ENCODE results near the gene UBE2U.
"Not testable (repeated sequence)": the region's sequence is repeated elsewhere in the genome, so short reads cannot be mapped to it uniquely, and the experiment has no call there.

UBE2U gene

DNA sequence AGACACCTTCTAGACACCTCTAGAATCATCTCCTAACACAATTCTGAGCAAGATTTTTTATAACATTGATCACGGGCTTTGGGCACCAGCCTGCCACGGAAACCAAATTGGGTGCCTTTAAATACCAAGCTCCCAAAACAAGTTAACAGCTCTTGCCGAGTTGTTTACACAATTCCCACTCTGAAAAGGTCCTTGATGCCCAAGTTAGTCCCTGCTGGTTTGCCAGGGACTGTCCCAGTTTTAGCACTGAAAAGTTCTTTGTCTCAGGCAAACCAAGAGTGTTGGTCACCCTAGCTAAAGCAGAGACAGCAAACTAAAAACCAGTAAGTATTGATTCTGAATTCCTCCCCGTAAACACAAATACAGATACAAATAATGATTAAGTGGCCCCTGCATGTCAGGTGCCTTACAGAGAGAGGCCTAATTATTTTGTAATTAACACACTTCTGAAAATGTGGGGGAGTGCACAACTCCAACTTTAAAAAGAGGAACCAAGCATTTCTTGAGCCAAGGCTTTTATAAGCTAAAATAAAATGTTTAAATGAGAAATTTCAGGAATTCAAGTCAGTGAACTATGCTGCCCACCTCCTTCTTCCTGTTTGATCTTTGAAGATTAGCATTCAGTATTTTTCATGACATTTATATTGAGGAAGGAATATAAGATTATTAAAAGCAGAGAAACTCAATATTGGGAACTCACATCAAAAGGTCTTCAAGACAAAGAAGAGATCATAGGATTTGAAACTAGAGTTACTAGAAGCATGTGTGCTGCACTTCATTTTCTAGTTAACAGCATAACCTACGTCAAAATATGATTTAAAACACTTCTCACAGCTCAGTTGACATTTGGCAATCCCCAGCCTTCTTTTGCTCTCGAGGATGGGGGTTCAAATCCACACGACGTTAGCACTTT, 9.0 kb upstream of the UBE2U start:
- no peak for DNase-seq (ENCODE audit: low spot score)

DNA sequence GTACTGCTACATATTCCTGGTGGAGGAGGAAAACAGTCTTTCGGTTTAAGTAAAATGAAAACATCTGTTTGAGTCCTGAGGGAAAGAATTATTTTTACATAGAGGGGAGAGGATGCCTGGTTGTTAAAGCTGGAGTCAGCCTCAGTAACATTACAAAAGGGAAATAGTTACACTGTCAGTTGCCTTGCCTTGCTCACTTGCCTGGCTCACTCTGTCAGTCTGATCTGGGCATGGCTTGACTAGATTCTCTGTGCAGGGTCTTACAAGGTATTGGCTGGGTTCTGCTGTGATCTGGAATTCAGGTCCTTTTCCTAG, 8.4 kb upstream of the UBE2U start:
- no peak for DNase-seq (ENCODE audit: low spot score)

- no peak for DNase-seq (ENCODE audit: low spot score)
Observed at GRCh38 chr1:64196074-64196870, 7.2 kb upstream of the UBE2U start.

DNA sequence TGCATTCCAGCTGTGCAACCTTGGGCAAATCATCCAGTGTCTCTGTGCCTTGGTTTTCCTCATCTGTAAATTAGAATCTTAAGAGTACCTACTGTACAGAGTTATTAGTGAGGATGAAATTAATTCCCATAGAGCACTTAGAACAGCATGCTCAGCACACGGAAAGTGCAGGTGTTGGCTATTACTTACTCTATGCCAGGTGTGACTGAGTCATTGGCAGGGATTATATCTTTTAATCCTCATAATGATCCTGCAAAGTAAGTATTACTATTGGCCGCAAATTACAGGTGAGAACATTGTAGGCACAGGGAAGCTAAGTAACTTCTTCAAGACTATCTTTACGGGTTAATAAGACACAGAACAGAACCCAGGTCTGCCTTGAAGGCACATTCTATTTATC, 6.3 kb upstream of the UBE2U start:
- no peak for DNase-seq (ENCODE audit: low spot score)

DNA sequence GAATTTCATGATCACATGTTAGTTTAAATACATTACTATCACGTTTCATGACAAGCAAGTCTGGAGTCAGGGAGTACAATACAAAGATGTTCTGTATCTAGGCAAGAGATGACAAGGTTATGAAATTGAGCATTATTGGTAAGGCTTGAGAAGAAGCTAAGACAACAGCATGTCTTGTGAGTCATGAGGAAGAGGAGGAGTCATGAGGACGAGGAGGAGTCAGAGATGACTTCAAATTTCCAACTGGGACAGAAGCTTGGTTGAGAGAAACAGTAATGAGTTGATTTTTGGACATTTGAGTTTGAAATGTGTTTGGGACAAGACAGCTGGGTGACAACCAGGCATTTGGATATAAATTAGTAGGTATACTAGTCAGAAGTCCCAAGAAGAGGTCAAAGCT, 4.3 kb upstream of the UBE2U start:
- no peak for DNase-seq (ENCODE audit: low spot score)

DNA sequence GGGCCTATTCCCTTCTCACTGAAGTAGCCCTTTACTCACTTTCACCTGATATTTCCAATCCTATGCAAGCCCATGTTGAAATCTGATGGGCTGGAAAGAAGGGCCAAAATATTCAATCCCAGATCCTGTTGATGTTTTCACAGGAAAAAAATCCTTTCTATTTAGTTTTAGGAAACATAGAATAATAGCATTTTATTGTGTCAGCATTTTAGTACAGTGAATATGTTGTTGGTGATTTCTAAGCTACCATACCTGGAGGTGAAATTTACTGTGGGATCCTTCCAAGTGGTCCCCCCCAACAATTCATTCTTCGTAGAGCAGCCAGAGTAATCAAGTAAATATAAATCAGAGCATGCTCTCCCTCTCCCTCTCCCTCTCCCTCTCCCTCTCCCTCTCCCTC, 3.4 kb upstream of the UBE2U start:
- DNase-seq (ENCODE audit: low spot score) = no peak

DNA sequence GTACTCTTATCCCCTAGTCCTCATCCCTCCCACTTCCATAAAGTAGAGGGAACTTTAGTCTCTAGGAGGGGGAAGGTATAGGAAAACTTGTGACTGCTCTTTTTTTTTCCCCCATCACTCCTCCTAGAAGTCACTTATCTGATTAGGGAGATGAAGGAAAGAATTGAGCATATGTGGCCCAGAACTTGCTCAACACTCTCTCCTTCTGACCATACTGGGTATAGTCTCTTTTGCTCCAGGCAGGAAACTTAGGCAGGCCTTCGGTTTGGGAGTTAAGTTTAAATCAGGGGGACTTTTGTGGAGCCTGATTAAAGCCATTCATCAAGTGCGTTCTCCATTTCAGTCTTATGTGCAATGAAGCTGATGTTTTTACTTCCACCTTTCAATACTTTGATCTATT, 5.8 kb downstream of the UBE2U start:
- DNase-seq (ENCODE audit: low spot score) = no peak

GRCh38 chr1:64212031-64212430, 8.6 kb downstream of the UBE2U start:
- peak; percentile 64 for DNase-seq (ENCODE audit: low spot score)

GRCh38 chr1:64215576-64215975, 12.2 kb downstream of the UBE2U start:
- no peak for DNase-seq (ENCODE audit: low spot score)

- no peak for DNase-seq (ENCODE audit: low spot score)
Observed at GRCh38 chr1:64220241-64220640, 16.8 kb downstream of the UBE2U start.

DNA sequence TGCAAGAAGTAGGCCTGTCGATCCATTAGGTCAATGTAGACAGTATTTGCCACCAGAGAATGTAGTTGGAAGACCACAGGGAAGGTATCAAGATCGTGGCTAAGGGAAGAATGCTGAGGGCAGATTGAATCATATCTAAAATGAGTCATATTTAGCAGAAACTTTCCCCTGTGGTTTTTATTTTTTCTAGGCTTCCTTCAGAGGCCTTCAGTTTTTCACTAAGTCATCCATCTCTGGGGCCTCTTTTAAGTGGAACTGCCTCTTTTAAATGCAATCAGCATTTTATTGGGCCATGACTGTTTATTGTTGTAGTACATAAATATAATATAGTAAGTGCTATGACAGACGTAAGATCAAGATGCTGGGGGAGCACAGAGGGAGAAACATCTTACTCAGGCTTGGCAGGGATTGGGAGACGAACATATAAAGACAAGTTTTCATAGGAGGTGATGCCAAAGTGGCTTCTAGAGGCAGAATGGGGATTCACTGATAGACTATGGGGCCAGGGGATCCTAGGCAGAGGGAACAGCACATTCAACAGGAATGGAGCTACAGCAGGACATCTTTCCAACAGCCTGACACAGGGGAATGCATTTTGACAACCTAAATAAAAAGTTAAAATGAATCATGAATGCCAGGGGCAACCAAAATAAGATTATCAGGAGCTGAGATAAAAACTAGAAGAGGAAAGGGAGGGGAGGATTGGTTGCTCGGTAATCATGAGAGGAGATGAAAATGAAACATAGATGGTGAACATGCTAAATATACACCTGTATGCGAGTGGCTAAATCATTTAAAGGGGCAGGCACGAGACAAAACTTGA, 20.1 kb downstream of the UBE2U start:
- DNase-seq (ENCODE audit: low spot score) = peak; percentile 72

DNA sequence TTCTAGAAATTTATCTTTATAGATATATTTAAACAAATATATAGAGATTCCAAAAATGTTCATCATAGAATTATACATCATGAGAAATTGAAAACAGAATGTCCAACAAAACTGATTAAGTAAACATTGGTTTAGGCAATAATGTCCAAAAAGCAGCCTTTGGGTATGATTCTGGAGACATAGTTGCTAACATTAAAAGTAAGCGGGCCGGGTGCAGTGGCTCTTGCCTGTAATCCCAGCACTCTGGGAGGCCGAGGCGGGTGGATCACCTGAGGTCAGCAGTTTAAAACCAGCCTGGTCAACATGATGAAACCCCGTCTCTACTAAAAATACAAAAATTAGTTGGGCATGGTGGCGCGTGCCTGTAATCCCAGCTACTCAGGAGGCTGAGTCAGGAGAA, 20.8 kb downstream of the UBE2U start:
- not testable (repeated sequence) for DNase-seq (ENCODE audit: low spot score)

GRCh38 chr1:64228167-64228957, 24.9 kb downstream of the UBE2U start:
- peak; percentile 28 for DNase-seq (ENCODE audit: low spot score)

- no peak for DNase-seq (ENCODE audit: low spot score)
Observed at GRCh38 chr1:64229307-64229706, 25.9 kb downstream of the UBE2U start.

- DNase-seq (ENCODE audit: low spot score) = no peak
Observed at GRCh38 chr1:64231153-64231552, 27.7 kb downstream of the UBE2U start.

- DNase-seq (ENCODE audit: low spot score) = no peak
Observed at GRCh38 chr1:64231654-64232053, 28.2 kb downstream of the UBE2U start.

DNA sequence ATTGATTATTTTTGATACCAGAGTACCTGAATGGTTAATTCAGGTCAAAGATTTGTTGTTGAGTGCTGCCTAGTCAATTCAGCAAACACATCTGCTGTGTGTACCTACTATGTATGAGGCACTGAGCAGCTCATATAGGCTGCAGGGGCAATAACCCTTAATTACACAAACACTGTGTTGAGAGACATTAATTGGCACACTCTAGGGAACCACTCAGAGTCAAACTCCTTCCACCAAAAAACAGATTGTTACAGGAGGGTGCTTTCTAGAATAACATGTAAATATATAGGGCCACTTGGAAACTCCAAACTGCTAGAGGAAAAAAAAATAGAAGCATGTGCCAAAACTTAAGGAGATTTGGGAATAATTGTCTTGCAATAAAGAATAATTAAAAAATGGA, 31.3 kb downstream of the UBE2U start:
- DNase-seq (ENCODE audit: low spot score) = no peak

- no peak for DNase-seq (ENCODE audit: low spot score)
Observed at GRCh38 chr1:64235181-64235580, 31.8 kb downstream of the UBE2U start.

GRCh38 chr1:64235910-64236309, 32.5 kb downstream of the UBE2U start:
- no peak for DNase-seq (ENCODE audit: low spot score)

GRCh38 chr1:64236541-64236954, 33.1 kb downstream of the UBE2U start:
- no peak for DNase-seq (ENCODE audit: low spot score)

- DNase-seq (ENCODE audit: low spot score) = not testable (repeated sequence)
Observed at GRCh38 chr1:64239519-64239918, 36.1 kb downstream of the UBE2U start.

DNA sequence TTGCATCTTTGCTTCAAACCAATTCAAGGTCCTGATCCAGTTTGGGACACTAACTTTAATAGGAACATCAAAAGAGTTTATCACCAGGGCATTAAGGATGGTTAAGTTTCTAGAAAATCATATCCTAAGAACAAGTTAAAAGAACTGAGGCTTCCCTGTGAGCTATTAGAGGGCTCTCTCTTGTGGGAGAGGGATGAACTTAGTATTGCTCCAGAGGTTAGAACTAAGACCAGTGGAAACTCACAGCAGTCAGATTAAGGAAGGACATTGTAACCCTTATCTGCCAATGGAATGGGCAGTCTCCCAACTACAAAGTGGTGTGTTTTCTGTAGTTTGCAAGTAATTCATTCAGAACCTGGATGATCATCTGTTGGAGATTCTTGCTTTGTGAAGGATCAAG, 36.8 kb downstream of the UBE2U start:
- DNase-seq (ENCODE audit: low spot score) = no peak

All from hepatic stellate cell (primary cell).